GM23338 (cell line): ENCODE results near the gene PKM. TPM values are rescaled to one million over a fixed set of nuclear protein-coding genes. Genes with fewer than 3 reads are reported as not detected.
A peak's percentile ranks its signal among the peaks of the same experiment; 100 is the strongest.

ENCODE experiments used
- ATAC-seq: fragments of 200-7000 bp; cut with Tn5 transposase; 3 replicates; pipeline ENCODE4 v1.9.1; 2020
- DNase-seq: peaks from one replicate; pipeline ENCODE4 v3.0.0-alpha.2; 2015; ENCODE audit warnings: low spot score
- H2AFZ ChIP-seq: fragments of 200-600 bp; sonication (generic); 2 replicates; pipeline ENCODE4 v1.8.0; 2016; ENCODE audit warnings: antibody characterized with exemption, mild to moderate bottlenecking, moderate library complexity
- H3F3A ChIP-seq: fragments of 200-600 bp; sonication (generic); replicated peaks from 2 replicates; pipeline ENCODE4 v1.8.0; 2017; ENCODE audit warnings: antibody characterized with exemption, mixed run types, low read depth
- H3K27ac ChIP-seq: fragments of 200-600 bp; sonication (generic); 2 replicates; pipeline ENCODE4 v1.6.1; 2016; ENCODE audit warnings: low read depth
- H3K27me3 ChIP-seq: fragments of 200-600 bp; sonication (generic); 2 replicates; pipeline ENCODE4 v1.8.0; 2016; ENCODE audit warnings: mild to moderate bottlenecking, mixed run types, moderate library complexity; ENCODE audit not compliant: insufficient read depth
- H3K36me3 ChIP-seq: fragments of 200-600 bp; sonication (generic); 2 replicates; pipeline ENCODE4 v1.8.0; 2016; ENCODE audit warnings: mild to moderate bottlenecking; ENCODE audit not compliant: insufficient read depth
- H3K4me1 ChIP-seq: fragments of 200-600 bp; sonication (generic); 2 replicates; pipeline ENCODE4 v1.8.0; 2016; ENCODE audit warnings: mild to moderate bottlenecking, moderate library complexity; ENCODE audit not compliant: insufficient read depth
- H3K4me2 ChIP-seq: fragments of 200-600 bp; sonication (generic); 2 replicates; pipeline ENCODE4 v1.7.1; 2017; ENCODE audit warnings: mixed run types
- H3K4me3 ChIP-seq: fragments of 200-600 bp; sonication (generic); 2 replicates; pipeline ENCODE4 v1.6.1; 2016; ENCODE audit warnings: mixed run types
- H3K79me2 ChIP-seq: fragments of 200-600 bp; sonication (generic); replicated peaks from 2 replicates; pipeline ENCODE4 v1.8.0; 2017; ENCODE audit warnings: mild to moderate bottlenecking; ENCODE audit not compliant: insufficient read depth
- H3K9me2 ChIP-seq: fragments of 200-600 bp; sonication (generic); 2 replicates; pipeline ENCODE4 v1.8.0; 2017; ENCODE audit not compliant: insufficient read depth
- H4K20me1 ChIP-seq: fragments of 200-600 bp; sonication (generic); replicated peaks from 2 replicates; pipeline ENCODE4 v1.8.0; 2017; ENCODE audit warnings: mild to moderate bottlenecking; ENCODE audit not compliant: insufficient read depth
- H3K27ac Mint-ChIP-seq: 2 replicates; pipeline ENCODE4 v1.8.0; 2020; ENCODE audit warnings: inconsistent platforms, mild to moderate bottlenecking, moderate library complexity, mixed read lengths
- H3K27me3 Mint-ChIP-seq: 3 replicates; pipeline ENCODE4 v1.8.0; 2022; ENCODE audit warnings: low read depth, mild to moderate bottlenecking, moderate library complexity, mixed read lengths, inconsistent platforms; ENCODE audit not compliant: insufficient read depth, poor library complexity
- H3K36me3 Mint-ChIP-seq: 3 replicates; pipeline ENCODE4 v1.8.0; 2021; ENCODE audit warnings: low read depth, mild to moderate bottlenecking, inconsistent platforms, moderate library complexity, mixed read lengths
- H3K4me1 Mint-ChIP-seq: 3 replicates; pipeline ENCODE4 v1.8.0; 2020; ENCODE audit warnings: mild to moderate bottlenecking, inconsistent platforms, mixed read lengths
- H3K4me3 Mint-ChIP-seq: 3 replicates; pipeline ENCODE4 v1.8.0; 2021; ENCODE audit warnings: moderate library complexity, mild to moderate bottlenecking, inconsistent platforms, mixed read lengths
- H3K9me3 Mint-ChIP-seq: 3 replicates; pipeline ENCODE4 v1.8.0; 2020; ENCODE audit warnings: moderate library complexity, mild to moderate bottlenecking, inconsistent platforms, mixed read lengths
- CREB1 ChIP-seq: fragments of 250-450 bp; sonication (Bioruptor Pico); IDR thresholded peaks from 2 replicates; pipeline ENCODE4 v1.5.0; 2020; ENCODE audit warnings: low read depth, mild to moderate bottlenecking, moderate library complexity
- EZH2 ChIP-seq: fragments of 200-600 bp; sonication (generic); IDR thresholded peaks from one replicate; pipeline ENCODE4 v1.8.0; 2017; ENCODE audit warnings: antibody characterized with exemption, mild to moderate bottlenecking, low read depth; ENCODE audit not compliant: unreplicated experiment
- POLR2AphosphoS5 ChIP-seq: IDR thresholded peaks from 2 replicates; pipeline ENCODE4 v1.6.1; 2016; ENCODE audit warnings: antibody characterized with exemption, low read depth
- STAT1 ChIP-seq: IDR thresholded peaks from one replicate; pipeline ENCODE4 v1.6.1; 2016; ENCODE audit warnings: antibody characterized with exemption; ENCODE audit not compliant: unreplicated experiment
- ZNF114 ChIP-seq: fragments of 250-450 bp; sonication (Bioruptor Pico); IDR thresholded peaks from 2 replicates; pipeline ENCODE4 v1.5.0; 2020; ENCODE audit warnings: mild to moderate bottlenecking, moderate library complexity
- ZNF331 ChIP-seq: fragments of 250-450 bp; sonication (Bioruptor Pico); IDR thresholded peaks from 2 replicates; pipeline ENCODE4 v1.5.0; 2020; ENCODE audit warnings: low read depth, mild to moderate bottlenecking, moderate library complexity
- polyA plus RNA-seq: library from polyadenylated mRNA; unstranded; fragments of >200 nt; fragmentation: Nextera tagmentation; extraction: Ambion mirVana; gene quantifications from 2 replicates; pipeline ENCODE4 v1.2.1, GENCODE V29; 2016
- total RNA-seq: library from RNA; depleted of rRNA; stranded (reverse); fragments of >200 nt; shearing (Covaris generic); gene quantifications from 2 replicates; pipeline ENCODE4 v1.2.3, GENCODE V29; 2014
- TF ChIP-seq, protein P1 (sequence below): IDR thresholded peaks from one replicate; pipeline ENCODE4 v1.6.1; 2018; ENCODE audit warnings: antibody characterized with exemption; ENCODE audit not compliant: unreplicated experiment
- TF ChIP-seq, protein P2 (sequence below): fragments of 250-450 bp; sonication (Bioruptor Pico); IDR thresholded peaks from 2 replicates; pipeline ENCODE4 v1.5.0; 2020; ENCODE audit warnings: mild to moderate bottlenecking, moderate library complexity

Gene PKM
- total and polyA plus RNA-seq, 2 experiments from 2014 or later, result 432 to 1,137 TPM

DNA sequence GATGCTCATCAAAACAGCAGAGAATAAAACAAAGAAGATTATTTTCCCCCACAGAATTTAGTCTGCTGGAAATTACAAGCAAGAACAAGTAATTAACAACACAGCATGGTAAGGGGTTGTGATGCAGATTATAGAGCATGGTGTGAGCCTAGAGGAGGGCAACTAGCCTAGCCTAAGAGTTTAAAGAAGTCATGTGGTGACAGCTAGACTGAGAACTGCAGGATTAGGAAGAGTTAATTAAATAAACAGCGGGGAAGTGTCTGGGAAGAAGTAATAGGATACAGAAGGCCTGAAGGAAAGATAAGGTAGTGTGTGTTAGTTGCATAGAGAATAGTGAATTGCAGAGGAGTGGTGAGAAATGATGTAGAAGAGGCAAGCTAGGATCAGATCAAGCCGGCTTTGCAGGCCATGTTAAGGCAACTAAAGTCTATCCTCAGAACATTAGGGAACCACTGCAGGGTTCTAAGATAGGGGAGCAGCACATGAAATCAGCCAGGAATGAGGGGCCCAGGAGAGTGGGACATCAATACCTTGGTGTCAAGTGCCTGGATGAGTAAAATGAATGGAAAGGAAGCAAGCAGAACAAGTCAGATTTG is 11.9 kb upstream of the PKM start:
- no peak overlapping the region for H3K27ac ChIP-seq
- H3K4me2 ChIP-seq, result no peak overlapping the region
- no peaks in the 10 kb centered on the region for H3K79me2 ChIP-seq
- no peaks in the 10 kb centered on the region for H3F3A ChIP-seq
- no peak overlapping the region; the same call in 2 of the 3 replicates for H3K4me3 Mint-ChIP-seq
- no peak overlapping the region for H3K27ac Mint-ChIP-seq
- DNase-seq, result no peak
- H3K36me3 ChIP-seq, result peaks cover 15% of the 10 kb centered on the region; the same call in 1 of the 2 replicates
- peaks cover 52% of the 10 kb centered on the region for H3K36me3 Mint-ChIP-seq
- TF ChIP-seq ZNF331 (CRISPR knock-in tag) (no peak), EZH2 (no peak), POLR2AphosphoS5 (no peak), ZNF114 (CRISPR knock-in tag) (no peak), CREB1 (CRISPR knock-in tag) (no peak; the same call in 1 of the 2 replicates), STAT1 (no peak)
- TF ChIP-seq, protein P1, sequence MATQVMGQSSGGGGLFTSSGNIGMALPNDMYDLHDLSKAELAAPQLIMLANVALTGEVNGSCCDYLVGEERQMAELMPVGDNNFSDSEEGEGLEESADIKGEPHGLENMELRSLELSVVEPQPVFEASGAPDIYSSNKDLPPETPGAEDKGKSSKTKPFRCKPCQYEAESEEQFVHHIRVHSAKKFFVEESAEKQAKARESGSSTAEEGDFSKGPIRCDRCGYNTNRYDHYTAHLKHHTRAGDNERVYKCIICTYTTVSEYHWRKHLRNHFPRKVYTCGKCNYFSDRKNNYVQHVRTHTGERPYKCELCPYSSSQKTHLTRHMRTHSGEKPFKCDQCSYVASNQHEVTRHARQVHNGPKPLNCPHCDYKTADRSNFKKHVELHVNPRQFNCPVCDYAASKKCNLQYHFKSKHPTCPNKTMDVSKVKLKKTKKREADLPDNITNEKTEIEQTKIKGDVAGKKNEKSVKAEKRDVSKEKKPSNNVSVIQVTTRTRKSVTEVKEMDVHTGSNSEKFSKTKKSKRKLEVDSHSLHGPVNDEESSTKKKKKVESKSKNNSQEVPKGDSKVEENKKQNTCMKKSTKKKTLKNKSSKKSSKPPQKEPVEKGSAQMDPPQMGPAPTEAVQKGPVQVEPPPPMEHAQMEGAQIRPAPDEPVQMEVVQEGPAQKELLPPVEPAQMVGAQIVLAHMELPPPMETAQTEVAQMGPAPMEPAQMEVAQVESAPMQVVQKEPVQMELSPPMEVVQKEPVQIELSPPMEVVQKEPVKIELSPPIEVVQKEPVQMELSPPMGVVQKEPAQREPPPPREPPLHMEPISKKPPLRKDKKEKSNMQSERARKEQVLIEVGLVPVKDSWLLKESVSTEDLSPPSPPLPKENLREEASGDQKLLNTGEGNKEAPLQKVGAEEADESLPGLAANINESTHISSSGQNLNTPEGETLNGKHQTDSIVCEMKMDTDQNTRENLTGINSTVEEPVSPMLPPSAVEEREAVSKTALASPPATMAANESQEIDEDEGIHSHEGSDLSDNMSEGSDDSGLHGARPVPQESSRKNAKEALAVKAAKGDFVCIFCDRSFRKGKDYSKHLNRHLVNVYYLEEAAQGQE, result no peak
- TF ChIP-seq, protein P2, sequence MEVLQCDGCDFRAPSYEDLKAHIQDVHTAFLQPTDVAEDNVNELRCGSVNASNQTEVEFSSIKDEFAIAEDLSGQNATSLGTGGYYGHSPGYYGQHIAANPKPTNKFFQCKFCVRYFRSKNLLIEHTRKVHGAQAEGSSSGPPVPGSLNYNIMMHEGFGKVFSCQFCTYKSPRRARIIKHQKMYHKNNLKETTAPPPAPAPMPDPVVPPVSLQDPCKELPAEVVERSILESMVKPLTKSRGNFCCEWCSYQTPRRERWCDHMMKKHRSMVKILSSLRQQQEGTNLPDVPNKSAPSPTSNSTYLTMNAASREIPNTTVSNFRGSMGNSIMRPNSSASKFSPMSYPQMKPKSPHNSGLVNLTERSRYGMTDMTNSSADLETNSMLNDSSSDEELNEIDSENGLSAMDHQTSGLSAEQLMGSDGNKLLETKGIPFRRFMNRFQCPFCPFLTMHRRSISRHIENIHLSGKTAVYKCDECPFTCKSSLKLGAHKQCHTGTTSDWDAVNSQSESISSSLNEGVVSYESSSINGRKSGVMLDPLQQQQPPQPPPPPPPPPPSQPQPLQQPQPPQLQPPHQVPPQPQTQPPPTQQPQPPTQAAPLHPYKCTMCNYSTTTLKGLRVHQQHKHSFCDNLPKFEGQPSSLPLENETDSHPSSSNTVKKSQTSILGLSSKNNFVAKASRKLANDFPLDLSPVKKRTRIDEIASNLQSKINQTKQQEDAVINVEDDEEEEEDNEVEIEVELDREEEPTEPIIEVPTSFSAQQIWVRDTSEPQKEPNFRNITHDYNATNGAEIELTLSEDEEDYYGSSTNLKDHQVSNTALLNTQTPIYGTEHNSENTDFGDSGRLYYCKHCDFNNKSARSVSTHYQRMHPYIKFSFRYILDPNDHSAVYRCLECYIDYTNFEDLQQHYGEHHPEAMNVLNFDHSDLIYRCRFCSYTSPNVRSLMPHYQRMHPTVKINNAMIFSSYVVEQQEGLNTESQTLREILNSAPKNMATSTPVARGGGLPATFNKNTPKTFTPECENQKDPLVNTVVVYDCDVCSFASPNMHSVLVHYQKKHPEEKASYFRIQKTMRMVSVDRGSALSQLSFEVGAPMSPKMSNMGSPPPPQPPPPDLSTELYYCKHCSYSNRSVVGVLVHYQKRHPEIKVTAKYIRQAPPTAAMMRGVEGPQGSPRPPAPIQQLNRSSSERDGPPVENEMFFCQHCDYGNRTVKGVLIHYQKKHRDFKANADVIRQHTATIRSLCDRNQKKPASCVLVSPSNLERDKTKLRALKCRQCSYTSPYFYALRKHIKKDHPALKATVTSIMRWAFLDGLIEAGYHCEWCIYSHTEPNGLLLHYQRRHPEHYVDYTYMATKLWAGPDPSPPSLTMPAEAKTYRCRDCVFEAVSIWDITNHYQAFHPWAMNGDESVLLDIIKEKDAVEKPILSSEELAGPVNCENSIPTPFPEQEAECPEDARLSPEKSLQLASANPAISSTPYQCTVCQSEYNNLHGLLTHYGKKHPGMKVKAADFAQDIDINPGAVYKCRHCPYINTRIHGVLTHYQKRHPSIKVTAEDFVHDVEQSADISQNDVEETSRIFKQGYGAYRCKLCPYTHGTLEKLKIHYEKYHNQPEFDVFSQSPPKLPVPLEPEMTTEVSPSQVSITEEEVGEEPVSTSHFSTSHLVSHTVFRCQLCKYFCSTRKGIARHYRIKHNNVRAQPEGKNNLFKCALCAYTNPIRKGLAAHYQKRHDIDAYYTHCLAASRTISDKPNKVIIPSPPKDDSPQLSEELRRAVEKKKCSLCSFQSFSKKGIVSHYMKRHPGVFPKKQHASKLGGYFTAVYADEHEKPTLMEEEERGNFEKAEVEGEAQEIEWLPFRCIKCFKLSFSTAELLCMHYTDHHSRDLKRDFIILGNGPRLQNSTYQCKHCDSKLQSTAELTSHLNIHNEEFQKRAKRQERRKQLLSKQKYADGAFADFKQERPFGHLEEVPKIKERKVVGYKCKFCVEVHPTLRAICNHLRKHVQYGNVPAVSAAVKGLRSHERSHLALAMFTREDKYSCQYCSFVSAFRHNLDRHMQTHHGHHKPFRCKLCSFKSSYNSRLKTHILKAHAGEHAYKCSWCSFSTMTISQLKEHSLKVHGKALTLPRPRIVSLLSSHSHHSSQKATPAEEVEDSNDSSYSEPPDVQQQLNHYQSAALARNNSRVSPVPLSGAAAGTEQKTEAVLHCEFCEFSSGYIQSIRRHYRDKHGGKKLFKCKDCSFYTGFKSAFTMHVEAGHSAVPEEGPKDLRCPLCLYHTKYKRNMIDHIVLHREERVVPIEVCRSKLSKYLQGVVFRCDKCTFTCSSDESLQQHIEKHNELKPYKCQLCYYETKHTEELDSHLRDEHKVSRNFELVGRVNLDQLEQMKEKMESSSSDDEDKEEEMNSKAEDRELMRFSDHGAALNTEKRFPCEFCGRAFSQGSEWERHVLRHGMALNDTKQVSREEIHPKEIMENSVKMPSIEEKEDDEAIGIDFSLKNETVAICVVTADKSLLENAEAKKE (CRISPR knock-in tag), result no peak
- H4K20me1 ChIP-seq, result peaks cover 26% of the 10 kb centered on the region; the same call in 1 of the 2 replicates
- H3K4me1 ChIP-seq, result 0 out of 2 replicates have a peak, but pooled peaks cover under 1% of the 10 kb centered on the region
- no peak overlapping the region for H2AFZ ChIP-seq
- ATAC-seq, result peak; percentile 94
- no peak overlapping the region for H3K4me3 ChIP-seq
- peaks cover 62% of the 10 kb centered on the region for H3K27me3 Mint-ChIP-seq
- H3K27me3 ChIP-seq, result no peaks in the 10 kb centered on the region
- no peaks in the 10 kb centered on the region for H3K9me2 ChIP-seq
- no peaks in the 10 kb centered on the region for H3K9me3 Mint-ChIP-seq
- H3K4me1 Mint-ChIP-seq, result peaks cover 19% of the 10 kb centered on the region
